Stimulated activated CD4-positive, alpha-beta T cell treated with anti-CD3 and anti-CD28 coated beads, TNF-alpha, amount 100 ng/mL, for 48 hours (primary cell): ENCODE results near the gene DNAH6.
"Not testable (repeated sequence)": the region's sequence is repeated elsewhere in the genome, so short reads cannot be mapped to it uniquely, and the experiment has no call there.

Experiments used
- DNase-seq, 3 donors: peaks; one replicate each; pipeline ENCODE4 v3.0.0-alpha.2; 2020; ENCODE audit warnings: low read depth in 3 of 3

The DNAH6 gene, protein sequence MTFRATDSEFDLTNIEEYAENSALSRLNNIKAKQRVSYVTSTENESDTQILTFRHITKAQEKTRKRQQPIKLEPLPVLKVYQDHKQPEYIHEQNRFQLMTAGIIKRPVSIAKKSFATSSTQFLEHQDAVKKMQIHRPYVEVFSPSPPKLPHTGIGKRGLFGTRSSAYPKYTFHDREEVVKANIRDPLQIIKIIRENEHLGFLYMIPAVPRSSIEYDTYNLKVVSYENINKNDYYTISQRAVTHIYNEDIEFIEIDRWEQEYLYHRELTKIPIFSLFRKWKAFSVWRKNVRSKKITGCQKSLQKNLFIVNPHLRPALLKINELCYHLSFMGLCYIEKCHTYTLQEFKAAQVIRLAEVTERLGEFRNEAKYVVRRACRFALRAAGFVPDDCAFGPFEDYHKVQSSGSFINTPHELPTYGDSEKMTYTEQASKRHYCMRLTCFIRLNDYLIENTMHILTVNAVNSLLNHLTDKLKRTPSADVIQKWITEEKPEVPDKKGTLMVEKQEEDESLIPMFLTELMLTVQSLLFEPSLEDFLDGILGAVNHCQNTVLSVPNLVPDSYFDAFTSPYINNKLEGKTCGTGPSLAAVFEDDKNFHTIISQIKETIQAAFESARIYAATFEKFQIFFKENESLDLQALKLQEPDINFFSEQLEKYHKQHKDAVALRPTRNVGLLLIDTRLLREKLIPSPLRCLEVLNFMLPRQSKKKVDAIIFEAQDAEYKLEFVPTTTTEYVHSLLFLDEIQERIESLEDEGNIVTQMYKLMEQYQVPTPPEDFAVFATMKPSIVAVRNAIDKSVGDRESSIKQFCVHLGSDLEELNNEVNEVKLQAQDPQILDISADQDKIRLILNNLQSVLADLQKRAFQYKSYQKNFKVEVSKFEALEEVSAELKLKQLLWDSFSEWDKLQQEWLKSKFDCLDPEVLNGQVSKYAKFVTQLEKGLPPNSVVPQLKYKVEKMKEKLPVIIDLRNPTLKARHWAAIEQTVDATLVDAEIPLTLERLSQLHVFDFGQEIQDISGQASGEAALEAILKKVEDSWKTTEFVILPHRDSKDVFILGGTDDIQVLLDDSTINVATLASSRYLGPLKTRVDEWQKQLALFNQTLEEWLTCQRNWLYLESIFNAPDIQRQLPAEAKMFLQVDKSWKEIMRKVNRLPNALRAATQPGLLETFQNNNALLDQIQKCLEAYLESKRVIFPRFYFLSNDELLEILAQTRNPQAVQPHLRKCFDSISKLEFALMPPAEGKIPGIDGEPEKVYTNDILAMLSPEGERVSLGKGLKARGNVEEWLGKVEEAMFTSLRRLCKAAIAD (N-terminal part only)

DNA sequence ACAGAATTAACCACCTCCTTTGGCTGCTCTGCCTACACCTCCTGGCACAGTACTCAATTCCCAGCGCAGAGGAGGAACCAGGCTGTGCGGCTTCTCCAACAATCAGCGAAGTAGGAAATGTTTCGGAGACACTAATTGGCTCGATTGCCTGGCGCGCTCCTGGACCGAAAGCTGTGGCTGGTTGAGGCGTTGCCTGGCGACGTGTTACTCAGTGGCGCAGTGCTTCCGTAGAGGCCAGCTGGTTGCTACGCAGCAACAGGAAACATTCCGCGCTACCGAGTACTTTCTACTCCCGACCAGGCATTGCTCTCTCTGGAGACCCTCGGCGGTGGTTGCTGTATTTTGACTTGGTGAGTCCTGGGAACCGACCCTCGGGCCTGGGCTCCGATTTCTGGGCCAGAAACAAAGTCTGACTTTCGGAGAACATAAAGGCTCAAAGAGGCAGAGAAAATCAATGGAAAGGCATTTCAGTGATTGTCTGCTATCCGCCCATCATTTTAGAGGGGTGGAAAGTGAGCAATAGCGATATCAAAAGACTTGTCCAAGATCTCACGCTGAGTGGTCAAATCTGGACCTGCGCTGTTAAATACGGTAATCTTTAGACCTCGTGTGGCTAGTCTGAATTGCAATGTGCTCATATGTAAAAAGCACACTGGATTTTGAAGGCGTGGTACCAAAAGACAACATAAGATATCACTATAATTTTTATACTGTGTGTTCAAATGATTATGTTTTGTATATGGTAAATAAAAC is at the start of gene DNAH6:
DNAH6 (plus strand) TSS at position 265 of the 753 bp plus-strand sequence. CDS start 1,329 bp downstream, outside the sequence.
- peak; percentile 71 to 77 (median 73) for DNase-seq

DNA sequence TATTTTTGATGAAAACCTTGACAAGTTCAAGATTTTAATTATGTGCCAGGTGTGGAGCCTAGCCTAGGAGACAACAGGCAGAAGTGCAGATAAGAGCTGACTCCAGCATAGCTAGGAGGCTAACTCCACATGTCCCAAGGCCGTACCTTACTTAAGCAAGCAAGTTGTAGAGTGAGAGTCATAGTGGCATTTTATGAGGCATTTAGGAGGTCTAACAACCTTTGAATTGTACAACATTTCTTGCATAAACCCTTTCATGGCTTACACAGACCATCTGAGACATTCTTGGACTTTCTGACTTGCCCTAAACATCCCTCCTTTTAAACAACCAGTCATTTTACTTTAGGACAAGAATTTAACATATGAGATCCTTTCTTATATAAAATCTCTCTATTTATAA is 48.9 kb upstream of the DNAH6 start:
- no peak for DNase-seq

DNA sequence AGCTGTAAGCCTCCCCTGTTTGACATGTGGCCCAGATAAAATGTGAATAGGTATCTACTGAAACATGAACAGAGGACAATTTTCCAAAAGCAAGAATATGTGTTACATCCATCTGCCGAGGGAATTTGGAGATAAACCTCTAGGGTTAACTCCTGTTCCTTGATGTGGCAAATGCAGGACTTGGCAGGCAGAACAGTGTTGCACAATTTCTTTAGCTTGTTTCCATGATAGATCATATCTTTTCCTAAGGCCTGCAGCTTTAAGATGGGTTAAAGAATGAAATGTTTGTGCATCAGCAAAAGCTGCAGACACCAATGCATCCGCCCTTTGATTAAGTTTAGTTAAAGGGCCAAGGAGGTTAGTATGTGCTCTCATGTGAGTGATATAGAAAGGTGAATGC is 43.9 kb upstream of the DNAH6 start:
- not testable (repeated sequence) for DNase-seq

DNA sequence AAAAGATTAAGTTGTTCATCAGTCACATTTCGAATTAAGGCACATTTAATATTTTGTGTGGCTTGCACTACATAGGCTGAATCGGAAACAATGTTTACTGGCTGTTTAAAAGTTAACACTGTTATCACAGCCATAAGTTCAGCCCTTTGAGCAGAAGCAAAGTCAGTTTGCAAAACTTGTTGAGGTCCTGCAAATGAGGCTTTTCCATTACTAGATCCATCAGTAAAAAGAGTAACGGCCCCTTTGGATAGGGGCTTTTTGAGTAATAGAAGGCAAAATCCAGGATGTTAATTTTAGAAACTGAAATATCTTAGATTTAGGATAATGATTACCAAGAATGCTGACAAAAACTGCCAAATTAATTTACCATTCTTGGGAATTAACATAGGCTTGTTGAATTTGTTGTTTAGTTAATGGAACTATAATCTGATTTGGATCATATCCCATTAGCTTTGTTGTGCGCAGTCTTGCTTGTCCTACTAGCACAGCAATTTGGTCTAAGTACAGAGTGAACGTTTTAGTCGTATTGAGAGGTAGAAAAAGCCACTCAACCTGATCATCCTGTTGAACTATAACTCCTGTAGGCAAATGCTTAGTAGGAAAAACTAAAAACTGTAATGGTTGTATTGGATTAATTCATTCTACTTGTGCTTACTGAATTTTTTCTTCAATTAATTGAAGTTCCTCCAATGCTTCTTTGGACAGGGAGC is 43.3 kb upstream of the DNAH6 start:
- no peak for DNase-seq

DNA sequence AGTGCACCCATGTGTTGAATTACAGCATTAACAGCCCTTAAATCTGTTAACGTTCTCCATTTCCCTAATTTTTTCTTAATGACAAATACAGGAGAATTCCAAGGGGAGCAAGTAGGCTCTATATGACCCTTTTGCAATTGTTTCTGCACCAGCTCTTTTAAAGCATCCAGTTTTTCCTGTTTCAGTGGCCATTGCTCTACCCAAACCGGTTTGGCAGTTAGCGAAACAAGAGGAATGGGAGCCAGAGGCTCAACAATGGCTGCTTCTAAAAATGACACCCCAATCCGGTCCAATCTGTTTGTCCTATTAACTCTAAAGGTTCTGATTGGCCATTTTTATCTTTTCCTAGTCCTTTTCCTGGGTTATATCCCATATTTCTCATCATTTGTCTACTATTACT is 42.1 kb upstream of the DNAH6 start:
- no peak for DNase-seq

DNA sequence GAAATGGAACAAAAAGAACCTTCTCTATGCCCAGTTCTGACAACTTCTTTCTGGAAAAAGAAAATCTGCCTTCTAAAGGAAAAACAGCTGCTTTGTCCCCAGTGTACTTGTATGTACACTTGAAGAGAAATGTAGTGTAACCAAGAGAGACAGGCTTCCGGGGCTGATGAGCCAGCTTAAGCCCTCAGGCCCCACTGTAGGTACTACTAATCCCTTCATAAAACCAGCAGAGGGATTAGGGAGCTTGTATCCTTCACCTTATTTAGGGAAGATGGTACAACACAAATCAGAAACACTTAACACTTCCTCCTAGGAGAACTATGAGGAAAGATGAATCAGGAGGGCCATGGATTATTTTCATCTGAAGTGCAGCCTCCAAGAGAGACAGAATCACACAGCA is 38.4 kb upstream of the DNAH6 start:
- DNase-seq, result no peak

DNA sequence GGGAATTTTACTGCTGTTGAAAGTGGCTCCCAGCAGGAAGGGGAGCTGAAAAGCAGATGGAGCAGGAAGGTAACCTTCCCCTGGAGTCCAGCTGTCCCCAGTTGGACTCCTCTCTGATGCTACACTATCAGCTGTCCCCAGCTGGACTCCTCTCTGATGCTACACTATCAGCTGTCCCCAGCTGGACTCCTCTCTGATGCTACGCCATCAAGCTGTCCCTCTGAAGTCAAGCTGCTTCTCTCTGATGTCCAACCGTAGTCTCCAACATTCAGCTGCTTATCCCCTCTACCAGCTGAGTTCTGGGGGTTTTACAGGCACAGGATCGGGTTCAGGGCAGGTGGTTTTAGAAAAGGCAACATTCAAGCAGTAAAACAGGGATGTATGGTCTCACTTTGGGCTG is 37.4 kb upstream of the DNAH6 start:
- no peak for DNase-seq

DNA sequence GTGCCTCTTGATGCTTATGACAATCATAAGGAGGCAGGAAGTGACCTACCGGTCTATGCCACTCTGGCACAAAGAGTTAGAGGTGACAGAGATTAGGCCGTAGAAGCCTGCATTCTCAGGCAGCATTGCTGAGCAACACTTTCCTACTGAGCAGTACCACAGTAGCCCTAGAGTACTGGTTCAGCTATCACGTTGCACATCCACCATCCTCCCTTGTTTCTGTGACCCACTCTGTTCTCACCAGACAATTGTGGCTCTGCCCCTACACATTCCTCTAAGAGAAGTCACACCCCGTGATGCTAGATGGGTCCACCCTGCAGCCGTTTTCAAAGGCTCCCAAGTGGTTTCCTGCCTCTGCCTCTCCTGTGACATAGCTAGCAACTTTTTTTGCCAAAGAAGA is 34.6 kb upstream of the DNAH6 start:
- no peak for DNase-seq

DNA sequence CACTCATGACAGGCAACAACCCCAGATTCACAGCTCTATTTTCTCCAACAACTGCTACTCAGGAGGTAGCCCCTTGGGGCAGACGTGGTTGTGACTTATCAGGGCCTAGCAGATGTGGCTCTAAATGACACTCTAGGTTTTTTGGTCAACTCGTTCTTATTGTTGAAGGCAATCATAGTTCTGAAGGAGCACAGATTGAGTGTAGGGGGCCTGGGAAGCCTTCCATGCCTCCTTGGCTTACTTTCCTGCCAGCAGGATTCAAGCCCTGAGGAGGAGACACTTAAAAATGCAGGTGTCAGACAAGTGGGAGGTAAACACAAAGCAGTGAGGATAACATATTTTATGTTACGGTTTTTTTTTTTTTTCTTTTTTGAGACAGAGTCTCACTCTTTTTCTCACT is 33.7 kb upstream of the DNAH6 start:
- DNase-seq, result no peak

DNA sequence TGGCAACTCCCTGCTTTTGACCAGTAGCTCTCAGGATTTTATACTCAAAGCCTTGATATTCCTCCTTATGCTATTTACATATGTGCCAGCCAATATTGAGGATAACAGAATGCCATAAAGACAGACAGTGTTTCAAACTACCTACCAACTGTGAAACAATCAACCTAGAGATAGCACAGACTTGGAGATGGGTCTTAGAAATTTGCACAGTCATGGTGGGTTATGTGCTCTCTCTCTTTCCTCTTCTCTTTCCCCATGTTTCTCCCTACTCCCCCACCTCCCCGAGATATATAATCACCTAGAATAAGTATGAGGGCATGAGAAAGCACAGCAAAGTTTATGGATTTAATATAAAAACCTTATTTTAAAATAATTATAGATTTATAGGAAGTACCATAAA is 33.0 kb upstream of the DNAH6 start:
- DNase-seq, result no peak

DNA sequence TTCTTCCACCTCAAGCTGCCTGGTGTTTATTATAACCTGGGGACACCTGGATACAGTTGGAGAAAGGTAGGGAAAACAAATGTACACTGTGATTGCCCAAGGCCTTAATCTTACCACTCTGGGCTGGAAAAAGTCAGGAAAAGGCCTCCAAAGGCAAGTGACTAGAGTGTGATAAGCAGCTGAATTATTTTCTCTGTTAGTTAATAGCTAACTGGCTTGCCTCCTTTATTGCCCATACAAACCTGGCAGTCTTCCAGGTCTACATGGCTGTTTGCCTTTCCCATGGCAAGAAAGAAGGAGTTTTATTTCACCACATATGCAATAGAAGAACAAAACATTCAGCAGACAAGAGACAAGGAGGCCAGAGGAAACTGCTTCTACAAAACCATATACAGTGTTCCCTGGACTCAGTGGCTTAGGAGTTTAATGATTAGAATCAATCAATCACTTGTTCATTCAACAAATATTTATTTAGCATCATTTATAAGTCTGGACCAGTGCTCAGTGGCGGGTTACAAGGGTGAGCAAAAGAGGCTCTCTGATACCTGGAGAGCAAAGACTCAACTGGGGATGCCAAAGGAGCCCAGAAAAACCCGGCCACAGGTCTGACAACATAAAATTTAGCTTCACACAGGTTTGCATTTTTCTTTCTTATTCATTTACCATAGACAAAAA is 29.7 kb upstream of the DNAH6 start:
- DNase-seq, result no peak

DNA sequence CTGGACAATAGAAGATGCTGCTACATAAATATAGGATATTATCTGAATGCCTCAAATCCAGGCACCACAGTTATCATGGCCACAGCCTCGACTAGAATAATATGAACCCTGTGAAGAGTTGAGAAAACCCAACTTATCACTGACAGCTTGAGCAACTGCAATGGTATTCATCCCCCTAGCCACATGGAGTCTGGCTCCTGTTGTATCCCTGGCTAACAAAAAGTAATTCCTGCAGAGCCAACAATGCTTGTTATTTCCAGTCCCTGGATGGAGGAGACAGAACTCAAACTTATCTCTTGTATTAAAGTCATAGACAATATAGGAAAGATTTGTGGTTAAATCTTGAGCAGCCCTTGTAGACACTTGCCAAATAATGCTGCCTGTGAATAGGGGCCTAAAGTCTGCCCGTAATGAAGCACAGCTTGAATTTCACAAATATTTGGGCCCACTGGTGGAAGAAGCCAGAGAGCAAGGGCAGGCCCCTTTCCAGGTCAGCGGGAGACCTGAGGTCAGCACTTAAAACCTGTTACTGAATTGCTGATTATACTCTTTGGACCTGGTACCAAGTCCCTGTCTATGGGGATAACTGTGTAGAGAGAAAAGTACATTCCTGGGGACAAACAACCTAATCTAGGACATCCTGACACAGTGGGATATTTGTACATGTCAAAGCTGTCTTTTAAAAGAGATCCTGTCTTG is 28.9 kb upstream of the DNAH6 start:
- no peak for DNase-seq

DNA sequence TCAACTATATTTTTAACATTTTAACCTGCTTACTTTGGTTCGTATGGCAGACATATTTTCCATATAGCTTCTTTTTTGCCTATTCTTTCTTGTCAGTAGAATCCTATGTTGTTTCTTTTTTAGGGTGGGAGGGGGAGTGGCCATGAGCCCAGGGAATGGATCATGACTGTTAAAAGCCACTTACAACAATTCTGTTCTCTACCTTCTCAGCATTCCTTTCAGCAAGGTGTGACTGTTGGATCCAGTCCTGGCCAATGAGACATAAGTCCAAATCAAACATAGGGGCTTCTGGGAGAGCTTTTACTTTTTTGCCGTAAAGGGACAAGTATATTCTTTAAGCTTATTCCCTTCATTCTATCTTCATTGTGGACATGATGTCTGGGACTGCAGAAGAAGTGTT is 25.0 kb upstream of the DNAH6 start:
- no peak for DNase-seq

DNA sequence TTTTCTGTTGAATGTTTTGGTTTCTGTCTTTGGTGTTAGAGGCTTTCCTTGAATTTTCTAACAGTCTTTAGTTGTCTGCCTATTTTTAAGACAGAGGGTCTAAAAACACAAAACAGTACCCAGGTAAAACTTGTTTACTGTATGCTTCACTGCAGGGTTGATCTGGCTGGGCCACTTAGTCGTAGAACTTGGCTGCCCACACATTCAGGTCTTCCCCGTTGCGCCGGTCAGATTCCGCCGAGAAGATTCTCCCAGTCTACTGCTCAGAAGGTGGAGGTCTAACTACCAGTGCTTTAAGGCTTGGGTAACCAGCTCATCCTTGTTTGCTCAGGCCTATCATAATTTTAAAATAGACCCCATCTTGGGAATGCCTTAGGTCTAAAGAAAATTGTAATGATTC is 24.6 kb upstream of the DNAH6 start:
- DNase-seq, result no peak

DNA sequence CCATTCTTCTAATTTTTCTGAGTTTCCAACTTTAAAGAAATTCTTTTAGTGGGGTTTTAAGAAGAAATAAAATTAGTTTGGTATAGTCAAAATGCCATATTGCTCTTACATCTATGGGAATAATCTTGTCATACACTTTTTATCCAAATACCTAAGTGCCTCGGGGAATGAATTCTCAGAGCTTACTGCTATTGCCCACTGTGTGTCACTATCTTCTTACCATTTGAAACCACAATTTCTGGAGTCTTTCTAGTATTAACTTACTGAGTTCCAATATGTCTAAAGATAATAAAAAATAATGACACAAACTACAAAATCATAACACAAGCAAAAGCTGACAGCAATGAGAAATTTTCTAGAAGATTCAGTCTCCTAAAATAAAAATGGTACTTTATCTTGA is 23.7 kb upstream of the DNAH6 start:
- no peak for DNase-seq

DNA sequence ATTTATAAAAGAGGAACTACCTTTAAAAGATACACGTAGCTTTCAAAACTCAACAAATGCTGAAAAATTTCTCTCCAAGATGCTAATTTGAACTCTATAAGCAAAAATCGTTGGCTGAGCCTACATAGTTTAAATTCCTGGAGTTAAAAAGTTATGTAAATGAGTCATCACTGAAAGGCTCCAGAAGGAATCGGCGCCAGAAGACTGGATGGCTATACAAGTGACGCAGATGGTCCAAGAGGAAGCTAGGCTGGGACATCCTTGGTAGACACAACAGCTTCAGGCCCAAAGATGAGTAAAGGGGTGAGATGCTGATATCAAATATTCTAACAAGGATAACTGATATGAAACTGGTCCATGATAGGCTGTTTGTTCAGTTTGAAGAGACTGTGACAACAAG is 22.8 kb upstream of the DNAH6 start:
- DNase-seq, result no peak

DNA sequence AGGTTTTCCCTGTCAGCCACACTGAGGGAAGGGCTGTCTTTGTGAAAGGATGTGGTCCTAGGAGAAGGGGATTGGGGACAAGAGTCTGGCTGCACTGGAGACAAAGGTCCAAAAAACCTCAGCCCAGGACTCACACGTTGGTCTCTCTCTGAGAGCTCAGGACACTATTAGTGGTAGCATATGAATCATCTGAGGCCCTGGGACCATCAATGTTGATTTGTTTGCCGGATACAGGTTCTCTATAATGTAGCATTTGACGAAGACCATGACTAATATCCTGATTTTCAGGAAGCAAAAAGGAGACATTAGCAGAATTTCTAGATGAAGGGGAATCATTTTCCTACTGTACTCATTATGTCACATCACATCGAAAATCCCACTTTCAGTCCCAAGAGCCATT is 22.2 kb upstream of the DNAH6 start:
- no peak for DNase-seq

DNA sequence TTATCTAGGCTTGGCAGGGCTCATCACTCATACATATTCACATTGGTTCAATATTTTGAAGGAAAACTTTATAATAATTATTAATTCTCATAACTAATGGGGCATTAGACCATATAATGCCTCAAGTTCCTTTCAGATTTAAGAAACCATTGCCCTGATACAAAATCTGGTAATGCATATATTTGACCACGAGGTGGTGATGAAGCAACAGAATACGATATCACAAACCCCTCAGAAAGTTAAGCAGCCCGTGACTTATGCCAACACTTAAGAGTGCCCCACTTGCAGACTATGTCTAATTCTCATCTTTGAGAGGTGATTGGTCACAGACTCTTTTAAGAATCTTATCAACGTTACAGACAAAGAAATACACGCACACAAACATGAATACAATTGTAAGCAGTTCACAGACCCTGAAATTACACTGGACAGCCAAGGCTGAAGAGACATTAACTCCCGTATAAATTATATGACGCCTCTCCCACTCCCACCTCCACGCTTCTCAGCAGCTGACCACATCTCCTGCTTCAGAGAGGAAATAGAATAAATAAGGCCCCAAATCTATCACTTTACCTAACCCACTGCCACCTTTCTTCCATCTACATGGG is 20.7 kb upstream of the DNAH6 start:
- DNase-seq, result peak in 1 of 3 donors; percentile 22

DNA sequence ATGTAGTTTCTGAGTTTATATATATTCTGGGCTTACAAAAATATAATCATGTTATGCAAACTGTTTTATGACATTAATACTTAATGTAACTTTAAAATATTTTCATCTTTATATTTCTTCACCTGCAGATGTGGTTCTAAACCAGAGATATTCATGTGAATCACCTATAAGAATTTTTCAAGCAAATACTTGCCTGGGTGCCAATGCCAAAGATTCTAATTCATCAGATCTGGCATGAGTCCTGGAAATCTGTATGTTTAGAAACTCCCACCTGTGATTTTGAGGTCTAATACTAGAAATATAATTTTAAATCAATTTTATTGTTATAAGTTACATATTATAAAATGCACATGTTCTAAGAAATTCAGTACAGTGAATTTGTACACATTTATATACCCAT is 19.9 kb upstream of the DNAH6 start:
- no peak for DNase-seq
